GM12878 (cell line): ENCODE results near the gene GPN1. TPM values are rescaled to one million over a fixed set of nuclear protein-coding genes. Genes with fewer than 3 reads are reported as not detected.

Experiments used
- ATAC-seq: fragments of 200-7000 bp; cut with Tn5 transposase; 3 replicates; pipeline ENCODE4 v1.9.1; 2020; ENCODE audit warnings: mild to moderate bottlenecking, moderate library complexity
- BruUV-seq: library from RNA; stranded (reverse); fragments of 400-500 nt; replicated peaks from 2 replicates; lab custom pipeline; 2021; lab: Mats Ljungman, UMichigan
- CTCF ChIA-PET: fragments of 300-600 bp; sonication (Branson Sonifier 250); formaldehyde crosslinking; extraction: SDS; loops from one replicate; lab custom pipeline; 2021; ENCODE audit warnings: inconsistent platforms; lab: Yijun Ruan, JAX
- POLR2A ChIA-PET: fragments of 350-600 bp; formaldehyde crosslinking; extraction: SDS; loops from one replicate; lab custom pipeline; 2021; ENCODE audit warnings: inconsistent platforms; lab: Charles Lee
- RAD21 ChIA-PET: fragments of 300-600 bp; sonication (Branson Sonifier 250); formaldehyde crosslinking; loops from one replicate; lab custom pipeline; 2023; ENCODE audit warnings: antibody characterized with exemption; ENCODE audit not compliant: unreplicated experiment; lab: Charles Lee
- SMC1A ChIA-PET: fragments of 300-600 bp; sonication (Branson Sonifier 250); formaldehyde crosslinking; loops from one replicate; lab custom pipeline; 2023; ENCODE audit not compliant: unreplicated experiment, uncharacterized antibody; lab: Charles Lee
- DNase-seq: peaks from one replicate; pipeline ENCODE4 v3.0.0-alpha.2; 2011; ENCODE audit warnings: low read depth, low spot score
- FAIRE-seq: peaks from 3 replicates; lab custom pipeline; 2011; peaks lifted over from hg19 to GRCh38; lab: Jason Lieb, UNC
- H2AFZ ChIP-seq: 2 replicates; pipeline ENCODE4 v1.6.0; 2011; ENCODE audit warnings: low read depth, low read length, control low read depth; ENCODE audit not compliant: control insufficient read depth
- H3K27ac ChIP-seq: 2 replicates; pipeline ENCODE4 v1.5.1; 2011; ENCODE audit warnings: control low read depth; ENCODE audit not compliant: control insufficient read depth, insufficient read depth
- H3K27me3 ChIP-seq, 2 experiments: replicated peaks in 1 of 2; 2 replicates each; pipeline versions ENCODE4 v1.6.0 to v1.6.1; 2011; ENCODE audit warnings: low read length in 1 of 2; ENCODE audit not compliant: control insufficient read depth in 2 of 2, insufficient read depth in 2 of 2
- H3K36me3 ChIP-seq, 2 experiments: 2 replicates each; pipeline ENCODE4 v1.5.1; 2011; ENCODE audit warnings: low read length in 1 of 2; ENCODE audit not compliant: control insufficient read depth in 2 of 2, insufficient read depth in 2 of 2
- H3K4me1 ChIP-seq: 2 replicates; pipeline ENCODE4 v1.6.1; 2011; ENCODE audit warnings: mild to moderate bottlenecking, low read length, moderate library complexity, mixed read lengths; ENCODE audit not compliant: control insufficient read depth, insufficient read depth
- H3K4me2 ChIP-seq: 2 replicates; pipeline ENCODE4 v1.6.0; 2011; ENCODE audit warnings: control low read depth; ENCODE audit not compliant: control insufficient read depth, insufficient read depth
- H3K4me3 ChIP-seq: fragments of 200-600 bp; sonication (generic); 2 replicates; pipeline ENCODE4 v1.5.1; 2016
- H3K79me2 ChIP-seq: 2 replicates; pipeline ENCODE4 v1.6.0; 2011; ENCODE audit warnings: low read length; ENCODE audit not compliant: control insufficient read depth, insufficient read depth
- H3K9ac ChIP-seq: 2 replicates; pipeline ENCODE4 v1.8.0; 2011; ENCODE audit warnings: low read length, control low read depth, mixed read lengths; ENCODE audit not compliant: control insufficient read depth, insufficient read depth
- H3K9me3 ChIP-seq: replicated peaks from 3 replicates; pipeline ENCODE4 v1.5.1; 2011; ENCODE audit warnings: mild to moderate bottlenecking, low read length; ENCODE audit not compliant: control insufficient read depth, insufficient read depth
- H4K20me1 ChIP-seq: 2 replicates; pipeline ENCODE4 v1.6.0; 2011; ENCODE audit not compliant: control insufficient read depth, insufficient read depth
- CTCF ChIP-seq, 3 experiments: IDR thresholded peaks in 2 of 3; conservative IDR thresholded peaks in 1 of 3; 2 replicates each; pipeline ENCODE4 v1.5.1; 2011; ENCODE audit warnings: low read depth in 3 of 3, low read length in 3 of 3, mild to moderate bottlenecking in 3 of 3, control low read depth in 2 of 3, moderate library complexity in 2 of 3, inconsistent platforms in 1 of 3, mixed read lengths in 1 of 3; ENCODE audit not compliant: control insufficient read depth in 2 of 3, insufficient read depth in 1 of 3; ENCODE audit errors: extremely low read depth in 1 of 3
- FOS ChIP-seq: IDR thresholded peaks from 3 replicates; pipeline ENCODE4 v1.6.1; 2011; ENCODE audit warnings: borderline replicate concordance; ENCODE audit not compliant: insufficient read length; ENCODE audit errors: extremely low read depth
- GATAD2B ChIP-seq: fragments of 450-650 bp; conservative IDR thresholded peaks from 2 replicates; pipeline ENCODE4 v1.6.1; 2017; ENCODE audit warnings: low read depth, mild to moderate bottlenecking, moderate library complexity
- RUNX3 ChIP-seq: IDR thresholded peaks from 2 replicates; pipeline ENCODE4 v1.6.1; 2012; ENCODE audit warnings: low read length, inconsistent platforms
- STAT3 ChIP-seq: IDR thresholded peaks from 2 replicates; pipeline ENCODE4 v1.6.1; 2011; ENCODE audit warnings: low read depth, low read length, improper control_type of control experiment
- ZBTB33 ChIP-seq: fragments of 450-650 bp; IDR thresholded peaks from 2 replicates; pipeline ENCODE4 v1.6.1; 2017; ENCODE audit warnings: mild to moderate bottlenecking
- ZNF384 ChIP-seq: IDR thresholded peaks from 2 replicates; pipeline ENCODE4 v1.6.1; 2012; ENCODE audit warnings: low read depth, mild to moderate bottlenecking, low read length, improper control_type of control experiment, borderline replicate concordance
- WGBS: methylation state at CpG from one replicate; pipeline ENCODE4 v1.1.6; 2016; ENCODE audit warnings: low lambda C conversion rate; ENCODE audit not compliant: insufficient replicate concordance, insufficient coverage; ENCODE audit errors: missing lambda C conversion rate; 5-methylcytosine and 5-hydroxymethylcytosine counted together
- in situ Hi-C: fragments of 300-500 bp; cut with MboI; formaldehyde crosslinking; loops from 9 replicates; pipeline ENCODE4 v1.14.3; 2018; ENCODE audit warnings: mixed read lengths
- intact Hi-C: fragments of 100-400 bp; cut with micrococcal nuclease; formaldehyde crosslinking; loops from one replicate; pipeline ENCODE4 v1.14.2; 2022; ENCODE audit not compliant: unreplicated experiment
- polyA plus RNA-seq, 11 experiments: library from polyadenylated mRNA; depleted of rRNA in 4 of 11; unstranded in 6 of 11; stranded (reverse) in 5 of 11; fragments of >200 nt; fragmentation: Nextera tagmentation in 4 of 11; fragmentation: Illumina TruSeq in 1 of 11; extraction: Ambion mirVana in 4 of 11; extraction: Trizol in 1 of 11; gene quantifications; 1 replicate in 1 of 11; 2 replicates in 10 of 11; pipeline versions ENCODE4 v1.2.1 to v1.2.3, GENCODE V29; 2011 to 2016; ENCODE audit warnings: inconsistent platforms in 2 of 11, missing spikeins in 2 of 11, low read depth in 1 of 11
- total RNA-seq, 4 experiments: library from RNA; depleted of rRNA in 3 of 4; stranded (reverse); fragments of >200 nt in 3 of 4; fragmentation: Illumina TruSeq in 1 of 4; extraction: Trizol in 1 of 4; gene quantifications; 2 replicates each; pipeline versions ENCODE4 v1.2.1 to v1.2.3, GENCODE V29; 2013 to 2021

The GPN1 gene
- total and polyA plus RNA-seq, 10 of the 15 experiments (the other 5 are each of a cell fraction or from before 2014, with no cell fraction given): 32.1 to 108 (median 60.4) TPM

- Histone ChIP-seq H3K4me2 (peak overlapping the region; percentile 19), H2AFZ (no peak overlapping the region), H3K27ac (no peak overlapping the region), H3K4me3 (peak overlapping the region; percentile 98; the same call in 1 of the 2 replicates), H3K9me3 (peaks cover 7% of the 10 kb centered on the region), H3K4me1 (0 out of 2 replicates have a peak, but pooled peaks cover 3% of the 10 kb centered on the region), H3K27me3 (no peaks in the 10 kb centered on the region), H3K36me3 (0 out of 4 replicates have a peak, but pooled peaks cover 0 to 2% of the 10 kb centered on the region in 2 experiments), H3K79me2 (peaks cover 88% of the 10 kb centered on the region), H4K20me1 (no peaks in the 10 kb centered on the region), H3K9ac (peak overlapping the region; percentile 8; the same call in 1 of the 2 replicates)
- in situ Hi-C loops (no loop called here), intact Hi-C loops (loop anchor here (10.0 kb wide), 1 partner anchor 182 kb away; the partner anchor contains the start of gene PPM1G)
- FAIRE-seq (no peak), ATAC-seq (peak; percentile 8), DNase-seq (no peak)
- POLR2A ChIA-PET: no interaction called here
- WGBS: 58% methylated on average over 2 of the region's 2 CpGs
- SMC1A ChIA-PET: no interaction called here
- CTCF ChIA-PET: no interaction called here
- RAD21 ChIA-PET: interaction anchor here (0.7 kb wide), 1 partner anchor 41 kb away, joined by 3 read pairs; no protein-coding TSS in a partner anchor
- TF ChIP-seq FOS (no peak), CTCF (IDR thresholded peaks at IDR 0.05 in 2 of 3, conservative IDR thresholded peaks at IDR 0.05 in 1 of 3; ENCODE audit: control insufficient read depth in 2 of 3, extremely low read depth in 1 of 3, insufficient read depth in 1 of 3, low read depth in 3 of 3, low read length in 3 of 3) (no peak), ZBTB33 (no peak), GATAD2B (no peak), STAT3 (no peak), ZNF384 (peak; percentile 39; the same call in 1 of the 2 replicates), RUNX3 (peak; percentile 44; the same call in 1 of the 2 replicates)
- BruUV-seq: no TSS peak
Measured at GRCh38 chr2:27587025-27587424, 41.8 kb upstream of the GPN1 start.
